C4-2B (cell line): Measurements from ENCODE around the gene SMPD3.

Experiments used
- H3K27ac ChIP-seq: fragments of 450-650 bp; 2 replicates; pipeline ENCODE4 v1.5.1; 2017
- CTCF ChIP-seq: fragments of 450-650 bp; conservative IDR thresholded peaks from 2 replicates; pipeline ENCODE4 v1.5.1; 2017; ENCODE audit warnings: mild to moderate bottlenecking
- ZFX ChIP-seq: fragments of 450-650 bp; IDR thresholded peaks from 2 replicates; pipeline ENCODE4 v1.6.1; 2017

The SMPD3 gene

DNA sequence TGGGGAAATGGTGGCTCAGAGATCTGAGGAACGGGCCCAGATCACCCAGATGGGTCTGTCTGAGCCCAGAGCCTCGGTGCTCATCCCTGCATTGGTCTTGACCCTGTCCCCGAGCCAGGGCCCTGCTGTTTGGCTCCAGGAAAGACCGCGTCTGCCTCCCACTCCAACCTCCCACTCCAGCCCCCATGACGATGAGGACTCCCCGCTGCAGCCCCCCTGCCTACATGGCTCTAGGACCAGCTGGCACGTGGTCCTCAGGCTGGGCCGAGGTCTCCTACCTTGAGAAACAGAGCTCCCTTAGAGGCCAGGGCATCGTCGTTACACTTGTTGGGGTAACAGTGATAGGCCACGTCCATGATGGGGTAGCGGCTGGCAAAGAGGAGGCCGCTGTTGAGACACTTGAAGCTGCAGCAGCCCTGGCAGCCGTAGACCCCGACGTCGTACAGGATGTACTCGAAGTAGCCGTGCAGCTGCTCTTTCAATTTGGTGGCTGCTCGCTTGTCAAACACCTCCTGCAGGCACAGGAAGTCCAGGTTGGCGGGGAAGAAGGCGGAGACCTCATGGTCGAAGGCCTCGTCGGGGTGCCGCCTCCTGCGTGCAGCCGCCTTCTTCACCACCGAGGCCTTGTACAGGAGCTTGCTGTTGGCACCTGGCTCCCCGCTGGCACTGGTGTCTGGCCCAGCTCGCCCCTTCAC is 77.6 kb downstream of the SMPD3 start:
- TF ChIP-seq CTCF (no peak), ZFX (no peak)
- H3K27ac ChIP-seq, result no peak overlapping the region

GRCh38 chr16:68369697-68370580 is 78.4 kb downstream of the SMPD3 start:
- H3K27ac ChIP-seq, result no peak overlapping the region
- TF ChIP-seq ZFX, result no peak
- TF ChIP-seq CTCF, result no peak

DNA sequence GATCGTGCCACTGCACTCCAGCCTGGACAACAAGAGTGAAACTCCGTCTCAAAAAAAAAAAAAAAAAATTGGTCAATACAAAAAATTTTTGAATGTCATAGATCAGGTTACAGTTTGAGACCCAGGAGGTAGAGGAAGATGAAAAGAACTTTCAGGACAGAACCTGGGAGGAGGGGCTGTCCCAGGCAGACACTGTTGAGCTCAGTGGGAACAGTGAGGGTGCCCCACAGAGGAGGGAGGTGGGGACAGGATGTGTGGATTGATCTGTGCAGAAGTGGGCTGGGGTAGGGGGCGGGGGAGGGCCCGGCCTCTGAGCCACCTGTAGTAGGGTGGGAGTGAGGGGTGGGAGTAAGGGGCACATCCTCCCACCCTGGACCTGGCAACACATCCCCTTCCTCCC is 79.1 kb downstream of the SMPD3 start:
- TF ChIP-seq CTCF (no peak), ZFX (no peak)
- no peak overlapping the region for H3K27ac ChIP-seq

DNA sequence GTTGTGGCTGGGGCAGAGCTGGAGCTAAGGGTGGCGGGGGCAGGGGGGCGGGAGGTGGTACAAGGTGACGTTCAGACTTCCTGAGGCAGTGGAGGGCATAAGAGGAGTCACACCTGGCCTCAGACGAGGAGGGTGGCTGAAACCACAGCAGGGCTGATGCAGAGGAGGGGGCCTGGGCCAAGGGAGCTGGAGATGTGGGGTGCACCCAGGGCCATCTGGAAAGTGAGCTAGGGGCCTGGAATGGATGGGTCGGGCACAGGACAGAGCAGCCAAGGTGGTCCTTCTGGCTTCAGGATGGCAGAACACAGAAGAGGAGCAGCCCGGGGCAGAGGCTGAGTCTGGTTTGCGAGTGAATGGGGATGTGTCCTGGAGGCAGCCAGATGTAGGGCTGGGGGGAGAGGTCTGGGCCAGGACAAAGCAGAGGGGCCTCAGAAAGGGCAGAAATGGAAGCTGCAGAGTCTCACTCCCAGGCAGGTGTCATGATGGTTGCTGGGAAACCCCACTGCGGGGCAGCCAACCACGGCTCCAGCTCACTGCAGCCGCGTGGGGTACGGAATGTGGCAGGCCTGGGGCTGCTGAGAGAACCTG is 79.9 kb downstream of the SMPD3 start:
- TF ChIP-seq CTCF (no peak), ZFX (no peak)
- H3K27ac ChIP-seq, result no peak overlapping the region

GRCh38 chr16:68367891-68368290 is 80.4 kb downstream of the SMPD3 start:
- TF ChIP-seq ZFX (no peak), CTCF (no peak)
- no peak overlapping the region for H3K27ac ChIP-seq

DNA sequence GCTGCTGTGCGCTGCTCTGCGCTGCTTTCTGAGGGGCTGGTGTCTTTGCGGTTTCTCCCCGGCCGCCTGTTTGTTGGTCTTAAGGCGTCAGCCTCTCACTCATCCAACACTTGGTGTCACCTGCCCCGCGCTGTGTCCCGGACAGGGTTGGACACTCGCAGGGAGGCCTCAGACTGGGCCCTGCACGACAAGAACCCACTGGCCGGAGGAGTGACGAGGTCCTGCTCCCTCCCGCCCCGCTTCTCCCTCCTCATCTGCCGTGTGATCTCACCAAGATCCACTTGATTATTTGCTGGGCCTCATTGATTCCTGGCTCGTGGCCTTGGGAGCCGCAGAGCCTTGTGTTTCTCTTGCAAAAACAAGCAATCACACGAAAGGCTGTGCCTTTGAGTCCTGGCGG is 80.9 kb downstream of the SMPD3 start:
- TF ChIP-seq ZFX (no peak), CTCF (no peak)
- H3K27ac ChIP-seq, result no peak overlapping the region

- TF ChIP-seq ZFX (no peak), CTCF (peak; percentile 63)
- no peak overlapping the region for H3K27ac ChIP-seq
Measured at GRCh38 chr16:68367030-68367429, 81.3 kb downstream of the SMPD3 start.
